Activated T-cell treated with anti-CD3 and anti-CD28 coated beads for 4 hours (primary cell): ENCODE measurements around the gene PRDM16.

Experiments used
- DNase-seq: peaks from one replicate; pipeline ENCODE4 v3.0.0-alpha.2; 2020

The PRDM16 gene

GRCh38 chr1:3056641-3057040 is 12.4 kb upstream of the PRDM16 start:
- DNase-seq: no peak

DNA sequence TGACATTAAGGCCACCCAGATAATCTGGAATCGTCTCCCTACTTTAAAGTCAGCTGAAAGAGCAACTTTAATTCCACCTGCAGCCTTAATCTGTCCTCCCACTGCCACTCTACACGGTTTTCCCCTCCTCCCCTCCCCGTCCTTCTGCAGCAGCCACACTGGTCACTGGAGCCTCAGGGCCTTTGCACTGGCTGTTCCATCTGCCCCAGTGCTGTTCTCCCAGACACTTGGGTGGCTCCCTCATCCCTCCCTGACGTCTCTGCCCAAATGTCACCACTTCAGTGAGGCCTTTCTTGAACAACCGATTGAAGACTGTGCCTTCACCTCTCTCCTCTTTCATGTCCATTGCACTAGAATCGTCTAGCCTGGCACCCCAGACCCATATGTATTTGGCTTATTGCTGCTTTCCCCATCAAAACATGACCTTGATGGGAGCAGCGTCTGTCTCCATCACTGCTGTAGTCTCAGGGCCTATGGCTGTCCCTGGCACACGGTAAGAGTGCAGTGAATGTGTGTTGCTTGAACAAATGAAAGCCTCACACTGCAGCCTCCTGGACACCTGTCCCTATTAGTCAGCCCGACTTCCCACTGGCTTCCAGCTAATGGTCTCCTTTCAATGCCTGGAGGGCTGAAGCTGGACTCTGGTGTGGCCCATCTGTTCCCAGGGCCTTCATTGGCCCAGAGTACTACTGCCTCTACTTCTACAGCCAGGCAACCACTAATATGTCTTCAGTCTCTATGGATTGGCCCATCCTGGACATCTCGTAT is 10.6 kb upstream of the PRDM16 start:
- no peak for DNase-seq

DNA sequence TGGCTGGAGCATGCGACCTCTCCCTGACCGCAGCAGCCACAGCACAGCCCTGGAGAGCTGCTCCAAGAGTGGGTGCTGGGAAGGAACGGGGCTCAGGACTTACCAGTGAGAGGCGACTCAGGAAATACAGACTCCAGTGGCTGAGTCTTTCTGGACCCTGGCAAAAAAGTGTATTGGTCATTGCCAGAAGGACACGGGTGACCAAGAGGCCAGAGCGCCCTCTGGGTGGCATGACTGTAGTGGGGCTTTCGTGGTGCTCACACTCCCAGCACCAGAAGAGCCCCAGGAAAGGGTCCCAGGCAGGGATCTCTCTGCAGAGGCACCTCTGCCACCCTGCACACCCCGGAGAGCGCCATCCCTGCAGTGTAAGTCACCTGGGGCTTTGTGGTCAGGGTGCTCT is 8.9 kb upstream of the PRDM16 start:
- no peak for DNase-seq

DNA sequence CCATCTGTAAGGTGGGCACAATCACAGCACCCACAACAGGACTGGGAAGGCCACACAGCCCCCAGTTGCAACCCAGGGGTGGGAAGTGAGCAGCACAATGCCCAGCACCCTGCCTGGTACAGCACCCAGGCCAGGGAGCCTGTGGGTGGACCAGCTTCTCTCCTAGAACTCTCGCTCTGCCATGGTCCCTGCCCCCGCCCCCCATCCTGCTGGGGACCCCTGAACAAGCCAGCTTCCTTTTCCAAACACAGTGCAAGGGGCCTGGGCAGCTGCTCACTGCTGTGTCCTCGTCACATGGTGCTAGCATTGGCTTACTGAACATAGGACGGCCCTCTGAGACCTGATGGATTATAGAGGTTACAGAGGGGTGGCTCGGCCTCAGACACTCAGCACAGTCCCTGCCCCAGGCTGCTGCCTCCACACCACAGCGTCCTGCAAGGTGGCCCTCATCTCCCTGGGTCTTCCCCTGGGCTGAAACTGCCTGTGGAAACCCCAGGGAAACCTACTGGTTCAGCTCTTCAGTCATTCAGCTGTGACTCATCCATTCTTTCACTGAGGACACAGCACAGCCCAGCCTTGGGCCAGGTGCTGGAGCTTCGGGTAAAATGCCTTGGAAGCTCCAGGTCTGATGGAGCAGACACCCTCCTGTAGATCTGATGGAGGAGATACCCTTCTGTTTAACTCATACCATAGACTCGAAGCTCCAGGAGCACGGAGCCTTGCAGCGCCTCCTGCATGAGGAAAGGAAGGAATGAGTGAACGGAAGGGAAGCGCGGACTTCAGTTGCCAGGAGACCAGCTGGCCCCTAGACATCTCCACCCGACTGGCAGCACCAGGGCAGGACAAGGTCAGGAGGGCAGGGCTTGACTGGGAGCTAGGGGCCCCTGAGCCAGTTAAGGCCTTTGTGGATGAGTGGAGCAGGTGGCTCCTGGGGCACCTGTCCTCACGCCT is 8.1 kb upstream of the PRDM16 start:
- DNase-seq: no peak

- no peak for DNase-seq
Measured at GRCh38 chr1:3061566-3061965, 7.4 kb upstream of the PRDM16 start.

DNA sequence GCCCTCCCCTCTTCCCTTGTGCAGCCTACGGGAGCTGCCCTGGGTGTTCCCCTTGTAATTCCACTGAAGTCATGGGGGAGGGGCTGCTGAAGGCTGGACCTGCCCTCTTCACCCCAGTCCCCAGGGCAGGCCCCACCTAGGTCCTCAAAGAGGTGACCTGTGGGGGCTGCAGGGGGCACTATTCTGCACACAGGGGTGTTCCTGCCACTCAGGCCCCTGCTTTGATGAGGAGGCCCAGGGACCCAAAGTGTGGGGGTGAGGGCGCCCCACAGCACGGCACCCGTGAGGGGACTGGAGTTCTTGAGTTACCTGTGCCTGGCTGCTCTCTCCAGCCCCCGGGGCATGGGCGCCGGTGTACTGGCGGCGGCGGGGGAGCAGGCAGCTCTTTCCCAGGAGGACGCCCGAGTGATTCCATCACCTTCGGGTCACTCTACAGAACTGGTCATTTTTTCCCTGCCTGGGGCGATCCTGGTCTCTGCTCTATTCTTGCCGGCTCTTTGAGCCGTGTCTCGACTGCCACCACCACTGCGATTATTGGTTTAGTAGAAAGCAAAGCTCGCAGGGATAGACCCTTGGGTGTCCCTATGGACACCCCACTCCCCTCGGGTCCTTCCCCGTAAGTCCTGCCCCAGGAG is 6.9 kb upstream of the PRDM16 start:
- DNase-seq: no peak

DNA sequence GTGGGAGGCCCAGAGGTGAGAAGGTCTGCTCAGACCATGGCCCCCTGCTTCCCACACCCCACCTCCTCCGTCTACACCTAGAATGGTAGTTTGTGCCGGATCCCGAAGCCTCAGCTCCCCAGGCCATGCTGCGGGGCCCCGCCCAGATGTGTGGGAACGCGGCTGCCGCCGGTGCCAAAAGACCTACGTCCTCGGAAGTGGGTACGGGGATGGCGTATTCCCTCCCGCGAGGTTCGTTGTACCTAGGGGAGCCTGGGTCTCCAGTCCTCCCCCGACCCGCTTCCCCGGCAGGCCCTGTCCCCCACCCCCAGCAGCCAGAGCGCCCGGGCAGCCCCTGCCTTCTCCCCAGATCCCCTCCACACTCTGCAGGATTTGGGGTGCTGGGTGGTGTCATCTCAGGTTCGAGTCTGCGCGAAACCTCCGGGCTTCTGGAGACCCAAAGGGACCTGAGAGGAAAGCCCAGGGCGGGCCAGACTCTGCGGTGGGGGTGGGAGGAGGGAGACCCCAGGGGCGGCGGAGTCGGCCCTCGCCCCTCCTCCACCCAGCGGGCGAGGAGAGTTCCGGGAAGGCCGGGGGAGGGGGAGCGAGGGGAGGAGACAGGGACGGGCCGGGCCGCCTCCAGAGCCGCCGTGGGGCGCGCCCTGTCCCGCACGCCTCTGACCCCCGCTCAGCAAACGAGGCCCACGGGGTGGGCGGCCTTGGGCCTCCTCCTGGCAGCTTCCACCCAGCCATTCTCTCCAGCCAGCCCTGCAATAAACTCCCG is 6.2 kb upstream of the PRDM16 start:
- DNase-seq: no peak

DNA sequence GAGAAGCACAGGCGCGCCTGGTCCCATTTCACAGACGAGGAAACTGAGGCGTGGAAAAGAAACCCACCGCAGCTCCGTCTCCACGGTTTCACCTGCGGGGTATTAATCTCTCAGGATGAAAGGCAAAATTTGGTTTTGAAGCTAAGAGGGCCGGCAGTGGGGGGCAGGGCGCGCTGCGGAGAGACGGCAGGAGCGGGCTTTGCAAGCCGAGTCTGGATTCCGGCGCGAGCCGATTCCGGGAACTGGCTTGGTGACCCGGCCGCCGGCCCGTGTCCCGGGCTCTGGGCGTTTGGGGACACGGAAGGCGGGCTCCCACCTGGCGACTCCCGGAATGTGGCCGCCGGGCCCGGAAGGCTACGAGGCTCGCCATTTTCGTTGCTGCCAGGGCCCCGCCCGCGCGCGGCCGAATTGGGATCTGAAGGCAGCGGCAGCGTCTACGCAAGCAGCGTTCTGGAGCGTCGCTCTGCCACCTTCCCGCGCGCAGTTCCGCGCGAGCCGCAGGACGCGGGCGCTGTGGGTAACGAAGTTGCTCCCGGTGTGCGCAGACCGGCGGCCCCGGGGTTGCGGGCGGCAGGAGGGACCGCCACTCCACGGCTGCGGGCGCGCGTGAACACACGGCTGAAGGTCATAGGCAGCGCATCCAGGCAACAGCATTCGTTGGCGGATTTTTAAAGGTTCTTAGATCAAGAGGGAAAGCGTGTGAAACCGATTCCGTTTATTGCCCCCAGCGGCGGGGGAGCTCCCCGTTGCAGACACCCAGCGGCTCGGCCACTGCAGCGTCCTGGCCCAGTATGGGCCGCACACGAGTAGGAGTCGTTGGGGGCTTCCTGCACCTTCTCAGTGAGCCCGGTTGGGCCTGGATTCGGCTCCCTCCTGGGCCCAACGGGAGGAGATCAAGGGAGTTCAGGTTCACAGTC is 5.4 kb upstream of the PRDM16 start:
- no peak for DNase-seq

GRCh38 chr1:3064296-3064850 is 4.6 kb upstream of the PRDM16 start:
- DNase-seq: no peak

DNA sequence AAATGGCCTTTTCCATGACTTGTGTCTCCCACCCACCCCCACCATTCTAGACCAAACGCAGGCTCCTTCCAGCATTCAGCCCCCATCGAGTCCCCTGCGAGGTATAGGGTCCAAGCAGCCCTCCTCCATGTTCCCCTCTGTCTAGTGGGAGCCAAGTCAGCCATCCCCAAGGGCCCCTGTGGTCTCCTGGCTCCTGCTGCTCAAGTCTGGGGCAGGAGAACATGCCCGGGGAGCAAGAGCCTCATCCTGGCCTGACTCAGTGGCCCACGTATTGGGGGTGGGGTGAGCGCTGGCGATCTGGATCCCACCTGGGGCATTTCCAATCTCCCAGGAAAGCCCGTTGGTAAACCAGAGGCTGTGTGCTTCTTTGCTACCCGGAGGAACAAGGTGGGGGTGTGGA is 4.1 kb upstream of the PRDM16 start:
- DNase-seq: no peak

DNA sequence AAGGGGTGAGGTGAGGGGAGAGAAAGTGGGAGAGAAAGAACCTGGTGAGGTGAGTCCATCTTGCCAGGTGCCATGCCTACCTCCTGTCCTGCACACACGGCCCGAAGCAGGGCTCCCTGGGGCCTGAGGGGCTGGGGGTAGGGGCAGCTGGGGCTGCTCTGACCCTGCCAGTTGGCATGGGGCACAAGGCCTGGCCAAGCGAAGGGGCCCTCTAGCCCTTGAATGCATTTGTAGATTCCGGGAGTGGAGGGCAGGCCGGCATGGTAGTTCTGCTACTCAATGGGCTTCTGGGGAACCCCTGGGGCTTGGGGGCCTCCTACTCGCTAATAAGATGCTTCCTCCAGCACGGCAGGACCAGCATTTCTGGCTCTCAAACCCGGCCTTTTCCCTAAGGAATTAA is 3.6 kb upstream of the PRDM16 start:
- no peak for DNase-seq

- DNase-seq: no peak
Measured at GRCh38 chr1:3065797-3066196, 3.2 kb upstream of the PRDM16 start.

DNA sequence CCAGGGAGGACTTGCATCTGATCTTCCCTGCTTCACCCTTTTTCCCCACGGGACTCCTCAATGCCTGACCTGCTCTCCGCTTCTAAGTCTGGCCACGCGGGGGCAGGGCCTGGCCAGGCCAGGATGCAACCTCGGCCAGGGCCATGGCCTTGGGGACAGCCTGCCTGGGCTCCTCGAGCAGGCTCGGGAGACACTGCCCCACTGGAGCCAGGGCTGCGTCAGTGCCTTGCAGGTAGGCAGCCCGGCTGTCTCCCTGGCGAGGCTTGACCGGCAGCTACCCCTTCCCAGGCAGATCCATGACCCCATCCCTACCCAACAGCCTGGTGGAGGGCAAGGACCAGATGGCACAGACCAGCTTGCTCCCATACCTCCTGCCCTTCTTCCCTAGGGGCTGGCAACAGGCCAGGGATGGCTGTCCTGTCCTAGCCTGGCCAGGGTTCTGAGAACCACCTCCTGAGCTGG is 2.7 kb upstream of the PRDM16 start:
- DNase-seq: no peak

GRCh38 chr1:3066826-3067225 is 2.2 kb upstream of the PRDM16 start:
- no peak for DNase-seq

DNA sequence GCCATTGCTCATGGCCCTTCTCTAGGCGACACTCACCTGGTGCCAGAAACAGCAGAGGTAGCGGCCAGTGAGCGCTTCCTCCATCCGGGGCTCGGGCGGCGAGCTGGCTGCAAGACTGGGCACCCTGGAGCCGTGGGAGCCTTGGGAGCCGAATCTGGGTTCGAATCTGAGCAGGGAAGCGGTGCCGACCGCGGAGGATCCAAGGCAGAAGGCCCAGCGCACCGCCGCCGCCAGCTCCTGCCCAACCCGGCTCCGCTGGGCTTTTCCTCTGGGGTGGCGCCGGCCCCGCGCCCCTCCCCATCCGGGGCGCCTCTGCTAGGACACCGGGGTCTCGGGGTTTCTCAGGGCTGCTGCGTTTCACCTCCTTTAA is 1.7 kb upstream of the PRDM16 start:
- DNase-seq: no peak

DNA sequence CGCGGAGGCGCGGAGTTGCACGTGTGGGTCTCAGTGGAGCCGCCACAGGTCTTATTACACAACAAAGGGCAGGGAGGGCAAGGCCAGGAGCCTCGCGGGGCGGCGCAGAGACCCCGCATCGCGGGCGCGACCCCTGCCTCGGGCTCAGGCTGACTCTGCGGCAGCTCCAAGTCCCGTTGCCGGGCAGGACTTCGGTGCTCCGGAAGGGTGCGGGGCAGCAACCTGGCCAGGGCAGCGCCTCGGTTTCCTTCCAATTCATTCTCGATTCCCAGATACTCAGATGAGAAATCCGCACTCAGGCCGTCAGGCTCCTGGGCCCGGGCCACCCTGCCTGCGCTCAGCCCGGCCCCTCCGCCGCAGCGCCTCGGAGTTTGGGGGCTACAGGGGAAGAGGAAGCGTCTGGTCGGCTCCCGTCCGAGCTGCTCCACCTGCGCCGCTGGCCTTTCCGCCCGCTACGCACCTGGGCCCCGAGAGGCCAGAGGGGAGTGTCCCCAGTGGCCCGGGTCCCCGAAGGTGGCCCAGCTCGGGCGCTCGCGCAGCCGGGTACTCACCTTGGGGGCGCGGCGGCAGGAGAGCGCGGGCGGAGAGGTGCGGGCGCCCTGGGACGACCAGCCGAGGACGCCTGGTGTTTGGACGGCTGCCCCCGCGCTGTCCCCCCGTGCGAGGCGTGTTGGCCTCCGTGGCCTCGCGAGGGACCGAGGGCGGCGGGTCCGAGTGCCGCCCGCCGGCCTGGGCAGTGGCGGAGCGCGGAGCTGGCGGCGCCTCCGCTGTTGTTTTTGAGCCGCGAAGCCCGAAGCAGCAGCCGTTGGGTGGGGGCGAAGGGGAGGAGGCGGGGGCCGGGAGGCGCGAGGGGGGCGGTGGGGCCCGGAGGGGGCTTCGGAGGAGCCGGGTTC is 1.1 kb upstream of the PRDM16 start:
- no peak for DNase-seq

- no peak for DNase-seq
Measured at GRCh38 chr1:3069491-3070308, 697 bp downstream of the PRDM16 start.

DNA sequence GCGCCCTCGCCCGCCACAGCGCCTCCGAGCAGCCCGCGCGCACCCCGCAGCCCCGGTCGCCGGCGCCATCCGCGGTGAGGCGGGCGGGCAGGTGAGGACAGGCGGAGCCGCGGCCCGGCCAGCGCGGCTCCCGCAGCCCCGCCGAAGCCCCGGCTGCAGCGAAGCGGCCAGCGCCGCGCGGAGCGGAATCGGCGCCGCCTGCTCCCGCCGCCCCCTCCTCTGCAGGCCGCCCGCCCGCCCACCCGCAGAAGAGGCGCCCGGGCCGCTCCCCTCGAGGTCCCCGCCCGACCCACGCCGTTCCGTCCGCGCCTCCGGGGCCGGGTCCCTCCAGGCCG is 1.3 kb downstream of the PRDM16 start:
- no peak for DNase-seq
